ENCODE data around the gene GDAP2. TPM values are rescaled to one million over a fixed set of nuclear protein-coding genes. Genes with fewer than 3 reads are reported as not detected.
A peak's percentile ranks its signal among the peaks of the same experiment; 100 is the strongest.

The GDAP2 gene
- total RNA-seq, 1 experiment from 2014 or later: 24.6 TPM

- peak; percentile 96 for DNase-seq (ENCODE audit: low read depth)
These were observed 86.8 kb downstream of the GDAP2 start for GRCh38 chr1:117842408-117843170.

- DNase-seq (ENCODE audit: low read depth): no peak
These were observed 88.2 kb downstream of the GDAP2 start for GRCh38 chr1:117841117-117841650.

GRCh38 chr1:117838911-117839310, 90.5 kb downstream of the GDAP2 start:
- DNase-seq (ENCODE audit: low read depth): peak; percentile 86

GRCh38 chr1:117836069-117836468, 93.4 kb downstream of the GDAP2 start:
- peak; percentile 48 for DNase-seq (ENCODE audit: low read depth)

GRCh38 chr1:117834416-117834815, 95.0 kb downstream of the GDAP2 start:
- no peak for DNase-seq (ENCODE audit: low read depth)

- no peak for DNase-seq (ENCODE audit: low read depth)
These were observed 97.0 kb downstream of the GDAP2 start for GRCh38 chr1:117832453-117832852.

- DNase-seq (ENCODE audit: low read depth): no peak
These were observed 99.2 kb downstream of the GDAP2 start for GRCh38 chr1:117830222-117830621.

GRCh38 chr1:117828201-117828600, 101.2 kb downstream of the GDAP2 start:
- DNase-seq (ENCODE audit: low read depth): peak; percentile 86

- DNase-seq (ENCODE audit: low read depth): peak; percentile 96
These were observed 102.8 kb downstream of the GDAP2 start for GRCh38 chr1:117826540-117827078.

GRCh38 chr1:117826119-117826518, 103.3 kb downstream of the GDAP2 start:
- no peak for DNase-seq (ENCODE audit: low read depth)

- peak; percentile 58 for DNase-seq (ENCODE audit: low read depth)
These were observed 104.0 kb downstream of the GDAP2 start for GRCh38 chr1:117825414-117825813.

GRCh38 chr1:117824616-117825015, 104.8 kb downstream of the GDAP2 start:
- peak; percentile 67 for DNase-seq (ENCODE audit: low read depth)

GRCh38 chr1:117821774-117822482, 107.5 kb downstream of the GDAP2 start:
- DNase-seq (ENCODE audit: low read depth): peak; percentile 96

- DNase-seq (ENCODE audit: low read depth): no peak
These were observed 108.1 kb downstream of the GDAP2 start for GRCh38 chr1:117821382-117821755.

- DNase-seq (ENCODE audit: low read depth): no peak
These were observed 108.6 kb downstream of the GDAP2 start for GRCh38 chr1:117820694-117821381.

- no peak for DNase-seq (ENCODE audit: low read depth)
These were observed 109.3 kb downstream of the GDAP2 start for GRCh38 chr1:117820096-117820495.

GRCh38 chr1:117819301-117819700, 110.1 kb downstream of the GDAP2 start:
- no peak for DNase-seq (ENCODE audit: low read depth)

GRCh38 chr1:117818456-117818855, 111.0 kb downstream of the GDAP2 start:
- DNase-seq (ENCODE audit: low read depth): no peak

GRCh38 chr1:117817629-117818028, 111.8 kb downstream of the GDAP2 start:
- DNase-seq (ENCODE audit: low read depth): no peak

GRCh38 chr1:117815926-117816325, 113.5 kb downstream of the GDAP2 start:
- DNase-seq (ENCODE audit: low read depth): no peak

- peak; percentile 54 for DNase-seq (ENCODE audit: low read depth)
These were observed 114.3 kb downstream of the GDAP2 start for GRCh38 chr1:117814856-117815797.

Data from M059J (cell line).